ENCODE results near the gene ALOX5AP. TPM values are rescaled to one million over a fixed set of nuclear protein-coding genes. Genes with fewer than 3 reads are reported as not detected.

ALOX5AP gene
- polyA plus RNA-seq, 3 donors: 84.4 to 269 (median 220) TPM

- intact Hi-C loops (cut with micrococcal nuclease): no loop called here
- TF ChIP-seq CTCF (IDR thresholded peaks at IDR 0.05): no peak
- H3K9me3 Mint-ChIP-seq: no peaks in the 10 kb centered on the region
These were observed 35.0 kb upstream of the ALOX5AP start for GRCh38 chr13:30700364-30700763.

GRCh38 chr13:30702006-30702405 is 33.3 kb upstream of the ALOX5AP start:
- DNase-seq: no peak
- intact Hi-C loops (cut with micrococcal nuclease): no loop called here

More at GRCh38 chr13:30700364-30700763, 35.0 kb upstream of the ALOX5AP start:
- H3K27ac Mint-ChIP-seq: peak overlapping the region in 1 of 7 donors; percentile 4
- H3K27me3 ChIP-seq (ENCODE audit: control insufficient read depth in 2 of 2, insufficient read depth in 2 of 2, low read length in 2 of 2): peaks cover 0 to 5% of the 10 kb centered on the region in 2 donors
- no peak overlapping the region for H2AFZ ChIP-seq (ENCODE audit: insufficient read depth, low read depth, low read length, poor library complexity, severe bottlenecking)
- H3K4me2 ChIP-seq (replicated peaks; ENCODE audit: extremely low read depth, low read length, poor library complexity, severe bottlenecking): no peak overlapping the region
- H3K27me3 Mint-ChIP-seq (ENCODE audit: low read depth in 3 of 3): peaks cover 10 to 20% (median 16%) of the 10 kb centered on the region in 3 donors
- H3K4me3 ChIP-seq (replicated peaks in 1 of 3; ENCODE audit: low read depth in 2 of 3, low read length in 3 of 3): no peak overlapping the region
- no peaks in the 10 kb centered on the region for H3K79me2 ChIP-seq (ENCODE audit: insufficient read depth, low read length)
- H3K4me1 ChIP-seq (ENCODE audit: control insufficient read depth in 1 of 2, insufficient read depth in 2 of 2, low read length in 2 of 2): peaks cover 39 to 47% of the 10 kb centered on the region in 2 donors
- no CpG with 5 or more reads among the region's 5 CpGs for WGBS (ENCODE audit: insufficient coverage)
- no peak overlapping the region for H3K27ac ChIP-seq (ENCODE audit: low read depth in 1 of 2, low read length in 2 of 2)
- peak overlapping the region in 1 of 2 donors; percentile 8 for H3K4me3 Mint-ChIP-seq
- H3K9me3 ChIP-seq (replicated peaks in 1 of 2; ENCODE audit: control insufficient read depth in 1 of 2, insufficient read depth in 1 of 2, low read length in 2 of 2): no peaks in the 10 kb centered on the region
- DNase-seq: peak in 2 of 3 donors; percentile 27 to 38
- H3K9ac ChIP-seq (ENCODE audit: insufficient read depth, low read length, poor library complexity, severe bottlenecking): no peak overlapping the region
- no peaks in the 10 kb centered on the region for H4K20me1 ChIP-seq (ENCODE audit: insufficient read depth, low read length)
- H3K4me1 Mint-ChIP-seq: peaks cover 51% of the 10 kb centered on the region
- H3K36me3 ChIP-seq (replicated peaks in 1 of 2; ENCODE audit: control insufficient read depth in 1 of 2, insufficient read depth in 2 of 2, low read length in 2 of 2): no peaks in the 10 kb centered on the region
- peaks cover 0 to 2% of the 10 kb centered on the region in 2 donors for H3K36me3 Mint-ChIP-seq

More at GRCh38 chr13:30702006-30702405, 33.3 kb upstream of the ALOX5AP start:
- Histone ChIP-seq H3K4me1 (ENCODE audit: control insufficient read depth in 1 of 2, insufficient read depth in 2 of 2, low read length in 2 of 2) (peaks cover 23 to 30% of the 10 kb centered on the region in 2 donors), H3K27ac (ENCODE audit: low read depth in 1 of 2, low read length in 2 of 2) (no peak overlapping the region), H3K4me2 (replicated peaks; ENCODE audit: extremely low read depth, low read length, poor library complexity, severe bottlenecking) (no peak overlapping the region), H4K20me1 (ENCODE audit: insufficient read depth, low read length) (no peaks in the 10 kb centered on the region), H3K36me3 (replicated peaks in 1 of 2; ENCODE audit: control insufficient read depth in 1 of 2, insufficient read depth in 2 of 2, low read length in 2 of 2) (no peaks in the 10 kb centered on the region), H2AFZ (ENCODE audit: insufficient read depth, low read depth, low read length, poor library complexity, severe bottlenecking) (no peak overlapping the region), H3K4me3 (replicated peaks in 1 of 3; ENCODE audit: low read depth in 2 of 3, low read length in 3 of 3) (no peak overlapping the region), H3K9me3 (replicated peaks in 1 of 2; ENCODE audit: control insufficient read depth in 1 of 2, insufficient read depth in 1 of 2, low read length in 2 of 2) (no peaks in the 10 kb centered on the region), H3K79me2 (ENCODE audit: insufficient read depth, low read length) (no peaks in the 10 kb centered on the region), H3K9ac (ENCODE audit: insufficient read depth, low read length, poor library complexity, severe bottlenecking) (no peak overlapping the region), H3K27me3 (ENCODE audit: control insufficient read depth in 2 of 2, insufficient read depth in 2 of 2, low read length in 2 of 2) (peaks cover 5% of the 10 kb centered on the region in 2 donors)
- peaks cover 0 to 2% of the 10 kb centered on the region in 2 donors for H3K36me3 Mint-ChIP-seq
- 100% methylated on average over 1 of the region's 4 CpGs for WGBS (ENCODE audit: insufficient coverage)
- no peaks in the 10 kb centered on the region for H3K9me3 Mint-ChIP-seq
- TF ChIP-seq CTCF (IDR thresholded peaks at IDR 0.05): no peak
- peaks cover 13 to 19% (median 15%) of the 10 kb centered on the region in 3 donors for H3K27me3 Mint-ChIP-seq (ENCODE audit: low read depth in 3 of 3)
- no peak overlapping the region for H3K27ac Mint-ChIP-seq
- H3K4me1 Mint-ChIP-seq: peaks cover 35% of the 10 kb centered on the region
- H3K4me3 Mint-ChIP-seq: peak overlapping the region in 1 of 2 donors; percentile 30
